Smooth muscle cell (in vitro differentiated cells): ENCODE measurements around the gene ZNF598. TPM values are rescaled to one million over a fixed set of nuclear protein-coding genes. Genes with fewer than 3 reads are reported as not detected.
"Not testable (repeated sequence)": the region's sequence is repeated elsewhere in the genome, so short reads cannot be mapped to it uniquely, and the experiment has no call there.

Experiments used
- DNase-seq: peaks from one replicate; lab custom pipeline; 2025; ENCODE audit not compliant: unreplicated experiment; lab: John Stamatoyannopoulos, UW
- H2AFZ ChIP-seq: fragments of 200-600 bp; sonication (generic); 2 replicates; pipeline ENCODE4 v1.6.0; 2016; ENCODE audit warnings: antibody characterized with exemption, low read depth, mild to moderate bottlenecking
- H3F3A ChIP-seq: fragments of 200-600 bp; sonication (generic); 2 replicates; pipeline ENCODE4 v1.6.0; 2017; ENCODE audit warnings: antibody characterized with exemption, low read depth
- H3K27ac ChIP-seq: fragments of 200-600 bp; sonication (generic); 2 replicates; pipeline ENCODE4 v1.5.1; 2016; ENCODE audit warnings: low read depth, mild to moderate bottlenecking
- H3K27me3 ChIP-seq: fragments of 200-600 bp; sonication (generic); 2 replicates; pipeline ENCODE4 v1.6.1; 2016; ENCODE audit warnings: low read depth, mild to moderate bottlenecking
- H3K36me3 ChIP-seq: fragments of 200-600 bp; sonication (generic); 2 replicates; pipeline ENCODE4 v1.5.1; 2016; ENCODE audit warnings: low read depth
- H3K4me1 ChIP-seq: fragments of 200-600 bp; sonication (generic); 2 replicates; pipeline ENCODE4 v1.5.1; 2016; ENCODE audit warnings: low read depth
- H3K4me2 ChIP-seq: fragments of 200-600 bp; sonication (generic); 2 replicates; pipeline ENCODE4 v1.6.0; 2016; ENCODE audit warnings: mild to moderate bottlenecking
- H3K4me3 ChIP-seq: fragments of 200-600 bp; sonication (generic); 2 replicates; pipeline ENCODE4 v1.5.1; 2016; ENCODE audit warnings: mild to moderate bottlenecking
- H3K79me2 ChIP-seq: fragments of 200-600 bp; sonication (generic); 2 replicates; pipeline ENCODE4 v1.6.0; 2016; ENCODE audit warnings: low read depth, mild to moderate bottlenecking
- H3K9ac ChIP-seq: fragments of 200-600 bp; sonication (generic); 2 replicates; pipeline ENCODE4 v1.6.0; 2016; ENCODE audit warnings: low read depth
- H3K9me3 ChIP-seq: fragments of 200-600 bp; sonication (generic); replicated peaks from 2 replicates; pipeline ENCODE4 v1.5.1; 2016; ENCODE audit warnings: low read depth
- H4K20me1 ChIP-seq: fragments of 200-600 bp; sonication (generic); 2 replicates; pipeline ENCODE4 v1.6.0; 2016; ENCODE audit warnings: low read depth
- CTCF ChIP-seq: fragments of 200-600 bp; sonication (generic); IDR thresholded peaks from 2 replicates; pipeline ENCODE4 v1.5.1; 2017; ENCODE audit warnings: borderline replicate concordance, mild to moderate bottlenecking, antibody characterized with exemption; ENCODE audit not compliant: insufficient read depth, poor library complexity, severe bottlenecking
- WGBS: methylation state at CpG from one replicate; pipeline ENCODE4 v1.1.7; 2016; ENCODE audit warnings: low lambda C conversion rate; 5-methylcytosine and 5-hydroxymethylcytosine counted together
- polyA plus RNA-seq: library from polyadenylated mRNA; unstranded; fragments of >200 nt; fragmentation: Nextera tagmentation; extraction: Ambion mirVana; gene quantifications from 2 replicates; pipeline ENCODE4 v1.2.1, GENCODE V29; 2016
- total RNA-seq: library from RNA; depleted of rRNA; stranded (reverse); fragments of >200 nt; gene quantifications from 2 replicates; pipeline ENCODE4 v1.2.3, GENCODE V29; 2014

The ZNF598 gene
- total and polyA plus RNA-seq, 2 experiments from 2014 or later, result 27.2 to 27.9 TPM

DNA sequence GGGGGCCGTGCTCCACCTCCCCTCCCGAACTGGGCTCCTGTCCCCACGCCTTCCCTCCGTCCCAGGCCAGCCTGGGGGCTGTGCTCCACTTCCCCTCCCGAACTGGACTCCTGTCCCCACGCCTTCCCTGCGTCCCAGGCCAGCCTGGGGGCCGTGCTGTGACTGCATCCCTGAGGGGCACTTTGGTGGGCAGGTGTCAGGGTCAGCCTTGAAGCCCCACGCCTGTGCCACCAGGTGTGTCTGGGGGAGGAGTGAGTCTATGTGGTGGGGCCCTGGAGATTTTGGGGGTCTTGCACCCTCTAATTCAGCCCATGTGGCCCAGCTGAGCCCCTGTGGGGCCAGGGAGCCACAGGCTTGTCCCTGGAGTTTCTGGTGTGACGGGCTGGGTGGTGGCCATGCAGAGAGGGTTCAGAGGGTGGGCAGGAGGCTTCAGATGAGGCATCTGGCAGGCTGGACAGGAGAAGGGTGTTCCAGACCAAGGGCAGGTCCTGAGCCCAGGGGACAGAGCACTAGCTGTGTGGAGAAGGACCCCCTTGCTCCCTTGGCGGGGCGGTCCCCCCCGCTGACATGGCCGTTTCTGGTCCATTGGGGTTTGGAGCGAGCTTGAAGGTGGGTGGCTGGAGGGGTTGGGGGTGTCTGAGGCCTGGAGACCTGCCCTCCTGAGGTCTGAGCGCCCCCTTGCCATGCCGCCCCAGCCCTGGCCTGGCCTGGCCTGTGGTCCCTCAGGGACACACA lies 25.2 kb upstream of the ZNF598 start:
- no peaks in the 10 kb centered on the region for H3K27me3 ChIP-seq
- H4K20me1 ChIP-seq, result no peaks in the 10 kb centered on the region
- no peaks in the 10 kb centered on the region for H3F3A ChIP-seq
- peak overlapping the region; percentile 73 for H3K4me2 ChIP-seq
- TF ChIP-seq CTCF, result no peak
- H3K36me3 ChIP-seq, result no peaks in the 10 kb centered on the region
- H2AFZ ChIP-seq, result no peak overlapping the region
- H3K4me1 ChIP-seq, result peaks cover 21% of the 10 kb centered on the region
- H3K79me2 ChIP-seq, result no peaks in the 10 kb centered on the region
- peak overlapping the region; percentile 94 for H3K27ac ChIP-seq
- H3K4me3 ChIP-seq, result no peak overlapping the region
- no peaks in the 10 kb centered on the region for H3K9me3 ChIP-seq
- WGBS, result 95% methylated on average over 16 of the region's 17 CpGs
- H3K9ac ChIP-seq, result no peak overlapping the region
- no peak for DNase-seq

GRCh38 chr16:2033909-2034695 lies 24.5 kb upstream of the ZNF598 start:
- H2AFZ ChIP-seq, H3K79me2 ChIP-seq, H3K36me3 ChIP-seq, DNase-seq, H3K9me3 ChIP-seq, H3F3A ChIP-seq, H3K27me3 ChIP-seq, H4K20me1 ChIP-seq, H3K4me3 ChIP-seq: not testable (repeated sequence)
- Histone ChIP-seq H3K4me1 (peaks cover 19% of the 10 kb centered on the region), H3K4me2 (peak overlapping the region; percentile 74), H3K9ac (peak overlapping the region; percentile 30), H3K27ac (peak overlapping the region; percentile 80)
- 53% methylated on average over 10 of the region's 32 CpGs for WGBS

GRCh38 chr16:2033057-2033908 lies 23.7 kb upstream of the ZNF598 start:
- H2AFZ ChIP-seq, result no peak overlapping the region
- H3K9ac ChIP-seq, result peak overlapping the region; percentile 30
- 55% methylated on average over 23 of the region's 37 CpGs for whole genome bisulfite sequencing
- H3K36me3 ChIP-seq, result no peaks in the 10 kb centered on the region
- H4K20me1 ChIP-seq, result peaks cover 7% of the 10 kb centered on the region
- no peak for TF ChIP-seq CTCF
- peaks cover 3% of the 10 kb centered on the region for H3K79me2 ChIP-seq
- H3K27me3 ChIP-seq, result no peaks in the 10 kb centered on the region
- peaks cover 18% of the 10 kb centered on the region for H3K4me1 ChIP-seq
- DNase-seq, result no peak
- no peaks in the 10 kb centered on the region for H3F3A ChIP-seq
- no peaks in the 10 kb centered on the region for H3K9me3 ChIP-seq
- no peak overlapping the region for H3K4me3 ChIP-seq
- peak overlapping the region; percentile 80 for H3K27ac ChIP-seq
- H3K4me2 ChIP-seq, result peak overlapping the region; percentile 74
